Ishikawa (cell line): ENCODE data around the gene CEP112.

Experiments used
- CEBPB ChIP-seq: IDR thresholded peaks from 2 replicates; pipeline ENCODE4 v1.6.1; 2012
- EGR1 ChIP-seq: IDR thresholded peaks from 2 replicates; pipeline ENCODE4 v1.6.1; 2012
- EP300 ChIP-seq: IDR thresholded peaks from 2 replicates; pipeline ENCODE4 v1.6.1; 2012; ENCODE audit warnings: borderline replicate concordance
- NFIC ChIP-seq: IDR thresholded peaks from 2 replicates; pipeline ENCODE4 v1.6.1; 2012
- RAD21 ChIP-seq: IDR thresholded peaks from 2 replicates; pipeline ENCODE4 v1.6.1; 2012; ENCODE audit warnings: low read depth
- TAF1 ChIP-seq: IDR thresholded peaks from 2 replicates; pipeline ENCODE4 v1.6.1; 2012; ENCODE audit warnings: low read depth, mild to moderate bottlenecking
- TEAD4 ChIP-seq: IDR thresholded peaks from 2 replicates; pipeline ENCODE4 v1.6.1; 2012
- YY1 ChIP-seq: IDR thresholded peaks from 2 replicates; pipeline ENCODE4 v1.6.1; 2012; ENCODE audit warnings: low read depth
- TF ChIP-seq, protein P1 (sequence below): IDR thresholded peaks from 2 replicates; pipeline ENCODE4 v1.6.1; 2012; ENCODE audit warnings: low read depth, mild to moderate bottlenecking
- TF ChIP-seq, protein P2 (sequence below): IDR thresholded peaks from 2 replicates; pipeline ENCODE4 v1.6.1; 2012

DNA sequence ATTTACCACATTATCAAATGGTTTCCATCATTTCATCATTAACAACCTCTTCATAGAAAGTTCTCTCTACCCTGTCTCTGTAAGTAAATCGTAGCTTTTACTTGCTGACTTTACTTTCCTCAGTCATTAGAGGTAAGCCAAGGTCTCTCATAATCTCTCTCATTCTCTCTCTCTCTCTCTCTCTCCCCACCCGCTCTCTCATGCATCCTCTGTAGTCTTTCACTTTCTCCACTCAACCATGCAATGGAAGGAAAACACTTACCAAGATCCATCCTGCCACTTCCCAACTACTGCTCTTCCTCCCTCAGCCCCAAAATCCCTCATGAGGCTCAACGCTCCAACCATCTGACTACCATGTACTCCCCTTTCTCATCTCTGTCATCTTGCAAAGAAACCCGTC, 6.1 kb downstream of the CEP112 start:
- no peak for TF ChIP-seq RAD21
- no peak for TF ChIP-seq EP300
- no peak for TF ChIP-seq YY1
- no peak for TF ChIP-seq CEBPB
- TF ChIP-seq, protein P1, sequence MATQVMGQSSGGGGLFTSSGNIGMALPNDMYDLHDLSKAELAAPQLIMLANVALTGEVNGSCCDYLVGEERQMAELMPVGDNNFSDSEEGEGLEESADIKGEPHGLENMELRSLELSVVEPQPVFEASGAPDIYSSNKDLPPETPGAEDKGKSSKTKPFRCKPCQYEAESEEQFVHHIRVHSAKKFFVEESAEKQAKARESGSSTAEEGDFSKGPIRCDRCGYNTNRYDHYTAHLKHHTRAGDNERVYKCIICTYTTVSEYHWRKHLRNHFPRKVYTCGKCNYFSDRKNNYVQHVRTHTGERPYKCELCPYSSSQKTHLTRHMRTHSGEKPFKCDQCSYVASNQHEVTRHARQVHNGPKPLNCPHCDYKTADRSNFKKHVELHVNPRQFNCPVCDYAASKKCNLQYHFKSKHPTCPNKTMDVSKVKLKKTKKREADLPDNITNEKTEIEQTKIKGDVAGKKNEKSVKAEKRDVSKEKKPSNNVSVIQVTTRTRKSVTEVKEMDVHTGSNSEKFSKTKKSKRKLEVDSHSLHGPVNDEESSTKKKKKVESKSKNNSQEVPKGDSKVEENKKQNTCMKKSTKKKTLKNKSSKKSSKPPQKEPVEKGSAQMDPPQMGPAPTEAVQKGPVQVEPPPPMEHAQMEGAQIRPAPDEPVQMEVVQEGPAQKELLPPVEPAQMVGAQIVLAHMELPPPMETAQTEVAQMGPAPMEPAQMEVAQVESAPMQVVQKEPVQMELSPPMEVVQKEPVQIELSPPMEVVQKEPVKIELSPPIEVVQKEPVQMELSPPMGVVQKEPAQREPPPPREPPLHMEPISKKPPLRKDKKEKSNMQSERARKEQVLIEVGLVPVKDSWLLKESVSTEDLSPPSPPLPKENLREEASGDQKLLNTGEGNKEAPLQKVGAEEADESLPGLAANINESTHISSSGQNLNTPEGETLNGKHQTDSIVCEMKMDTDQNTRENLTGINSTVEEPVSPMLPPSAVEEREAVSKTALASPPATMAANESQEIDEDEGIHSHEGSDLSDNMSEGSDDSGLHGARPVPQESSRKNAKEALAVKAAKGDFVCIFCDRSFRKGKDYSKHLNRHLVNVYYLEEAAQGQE = no peak
- no peak for TF ChIP-seq TAF1
- TF ChIP-seq, protein P2, sequence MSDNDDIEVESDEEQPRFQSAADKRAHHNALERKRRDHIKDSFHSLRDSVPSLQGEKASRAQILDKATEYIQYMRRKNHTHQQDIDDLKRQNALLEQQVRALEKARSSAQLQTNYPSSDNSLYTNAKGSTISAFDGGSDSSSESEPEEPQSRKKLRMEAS = no peak
- no peak for TF ChIP-seq TEAD4
- no peak for TF ChIP-seq NFIC
- TF ChIP-seq EGR1 = no peak
